Measurements from ENCODE around the gene NME4. TPM values are rescaled to one million over a fixed set of nuclear protein-coding genes. Genes with fewer than 3 reads are reported as not detected.
"Not testable (repeated sequence)": the region's sequence is repeated elsewhere in the genome, so short reads cannot be mapped to it uniquely, and the experiment has no call there.

NME4 gene
- total and polyA plus RNA-seq, 8 donors: 11.0 to 68.6 (median 22.6) TPM

DNA sequence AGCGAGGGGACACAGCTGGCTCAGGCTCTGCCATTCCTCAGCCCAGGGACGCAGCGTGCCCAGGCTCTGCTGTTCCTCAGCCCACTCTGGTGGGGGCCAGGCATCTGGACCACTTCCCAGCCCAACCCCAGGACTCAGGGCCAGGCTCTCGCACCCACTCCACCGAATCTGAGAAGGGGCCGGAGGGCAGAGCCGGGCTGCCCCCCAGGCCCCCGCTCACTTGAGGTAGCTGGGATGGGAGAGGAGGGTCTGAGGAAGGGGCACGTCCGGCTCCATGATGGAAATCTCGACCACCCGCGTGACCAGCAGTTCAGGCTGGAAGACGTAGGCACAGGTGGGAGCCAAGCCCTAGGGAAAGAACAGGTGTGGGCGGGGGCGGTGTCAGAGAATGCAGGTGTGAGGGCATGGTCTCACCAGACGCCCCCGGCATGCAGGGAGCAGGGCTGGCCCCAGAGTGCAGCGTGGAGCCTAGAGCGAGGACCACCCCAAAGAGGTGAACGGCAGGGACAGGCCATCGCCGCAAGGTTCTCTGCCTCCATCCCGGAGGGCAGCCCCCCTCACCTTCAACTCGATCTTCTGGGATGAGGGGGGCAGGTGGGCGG is 20.1 kb upstream of the NME4 start:
- no peaks in the 10 kb centered on the region for H3K27me3 ChIP-seq
- no peaks in the 10 kb centered on the region for H3K9me3 ChIP-seq
- FAIRE-seq (no peak), DNase-seq (peak in 3 of 6 donors; percentile 22 to 46 (median 32)), ATAC-seq (no peak)
- H3K4me1 ChIP-seq: peaks cover 9 to 16% (median 9%) of the 10 kb centered on the region in 3 donors
- TF ChIP-seq, protein P1, sequence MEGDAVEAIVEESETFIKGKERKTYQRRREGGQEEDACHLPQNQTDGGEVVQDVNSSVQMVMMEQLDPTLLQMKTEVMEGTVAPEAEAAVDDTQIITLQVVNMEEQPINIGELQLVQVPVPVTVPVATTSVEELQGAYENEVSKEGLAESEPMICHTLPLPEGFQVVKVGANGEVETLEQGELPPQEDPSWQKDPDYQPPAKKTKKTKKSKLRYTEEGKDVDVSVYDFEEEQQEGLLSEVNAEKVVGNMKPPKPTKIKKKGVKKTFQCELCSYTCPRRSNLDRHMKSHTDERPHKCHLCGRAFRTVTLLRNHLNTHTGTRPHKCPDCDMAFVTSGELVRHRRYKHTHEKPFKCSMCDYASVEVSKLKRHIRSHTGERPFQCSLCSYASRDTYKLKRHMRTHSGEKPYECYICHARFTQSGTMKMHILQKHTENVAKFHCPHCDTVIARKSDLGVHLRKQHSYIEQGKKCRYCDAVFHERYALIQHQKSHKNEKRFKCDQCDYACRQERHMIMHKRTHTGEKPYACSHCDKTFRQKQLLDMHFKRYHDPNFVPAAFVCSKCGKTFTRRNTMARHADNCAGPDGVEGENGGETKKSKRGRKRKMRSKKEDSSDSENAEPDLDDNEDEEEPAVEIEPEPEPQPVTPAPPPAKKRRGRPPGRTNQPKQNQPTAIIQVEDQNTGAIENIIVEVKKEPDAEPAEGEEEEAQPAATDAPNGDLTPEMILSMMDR (IDR thresholded peaks at IDR 0.05): no peak
- no peak overlapping the region for H3K27ac ChIP-seq
- WGBS, 2 donors: 87 to 88% methylated on average over 26 of the region's 26 CpGs
- no peak overlapping the region for H3K4me3 ChIP-seq
- H3K36me3 ChIP-seq: peaks cover 0 to 34% (median 3%) of the 10 kb centered on the region in 3 donors
- intact Hi-C loops (cut with DNase I): no loop called here

DNA sequence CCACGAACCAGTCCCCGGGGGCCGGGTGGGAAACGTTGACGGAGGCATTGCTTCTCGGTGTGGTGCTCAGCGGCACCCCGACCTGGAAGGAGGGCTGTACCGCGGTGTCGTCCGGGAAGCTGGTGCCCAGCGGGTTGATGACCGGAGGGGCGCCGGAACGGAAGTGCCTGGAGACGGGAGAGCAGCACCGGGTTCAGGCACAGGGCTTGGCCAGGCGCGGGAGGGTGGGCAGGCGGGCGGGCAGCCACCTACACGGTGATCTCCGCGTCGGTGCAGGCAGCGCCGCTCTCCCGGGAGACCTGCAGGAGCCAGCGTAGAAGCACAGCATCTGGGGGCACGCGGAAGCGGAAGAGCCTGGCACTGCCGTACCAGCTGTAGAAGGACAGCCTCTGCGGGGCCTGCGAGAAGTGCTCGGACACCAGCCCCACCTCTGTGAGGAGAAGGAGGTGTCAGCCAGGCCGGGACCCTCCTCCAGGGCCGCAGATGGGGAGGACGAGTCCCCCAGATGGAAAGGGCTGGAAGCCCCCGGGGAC is 19.5 kb upstream of the NME4 start:
- intact Hi-C loops (cut with DNase I): no loop called here
- DNase-seq (peak in 4 of 6 donors; percentile 21 to 84 (median 61)), ATAC-seq (no peak), FAIRE-seq (no peak)
- H3K4me1 ChIP-seq: peaks cover 9 to 16% (median 9%) of the 10 kb centered on the region in 3 donors
- no peak overlapping the region for H3K4me3 ChIP-seq
- H3K36me3 ChIP-seq: peaks cover 0 to 34% (median 3%) of the 10 kb centered on the region in 3 donors
- H3K27me3 ChIP-seq: no peaks in the 10 kb centered on the region
- H3K9me3 ChIP-seq: no peaks in the 10 kb centered on the region
- TF ChIP-seq, protein P1 (IDR thresholded peaks at IDR 0.05): no peak
- WGBS, 2 donors: 89% methylated on average over 37 to 42 of the region's 42 CpGs
- no peak overlapping the region for H3K27ac ChIP-seq

DNA sequence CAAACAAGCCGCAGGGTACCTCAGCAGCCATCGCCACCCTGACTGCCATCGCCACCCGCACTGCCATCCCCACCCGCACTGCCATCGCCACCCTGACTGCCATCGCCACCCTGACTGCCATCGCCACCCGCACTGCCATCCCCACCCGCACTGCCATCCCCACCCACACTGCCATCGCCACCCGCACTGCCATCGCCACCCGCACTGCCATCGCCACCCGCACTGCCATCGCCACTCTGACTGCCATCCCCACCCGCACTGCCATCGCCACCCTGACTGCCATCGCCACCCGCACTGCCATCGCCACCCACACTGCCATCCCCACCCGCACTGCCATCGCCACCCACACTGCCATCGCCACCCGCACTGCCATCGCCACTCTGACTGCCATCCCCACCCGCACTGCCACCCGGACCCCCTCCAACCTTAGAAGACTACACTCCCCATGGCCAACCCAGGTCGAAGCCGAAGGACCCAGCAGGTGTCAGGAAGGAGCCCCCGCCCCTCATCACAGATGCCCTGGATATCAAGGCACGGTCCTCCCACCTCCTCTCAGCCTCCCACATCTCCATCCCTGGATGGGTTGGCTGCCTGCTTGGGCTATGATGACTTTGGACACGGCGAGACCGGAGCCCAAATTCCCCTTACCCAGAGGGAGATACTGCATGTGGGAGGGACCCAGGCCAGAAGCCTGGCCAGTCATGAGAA is 18.7 kb upstream of the NME4 start:
- peaks cover 0 to 34% (median 3%) of the 10 kb centered on the region in 3 donors for H3K36me3 ChIP-seq
- H3K9me3 ChIP-seq; FAIRE-seq; ATAC-seq; intact Hi-C loops (cut with DNase I); H3K27me3 ChIP-seq; H3K4me3 ChIP-seq: not testable (repeated sequence)
- peaks cover 9 to 16% (median 12%) of the 10 kb centered on the region in 3 donors for H3K4me1 ChIP-seq
- DNase-seq: peak in 1 of 6 donors; percentile 49
- 83 to 84% methylated on average over 36 of the region's 36 CpGs for WGBS, 2 donors
- H3K27ac ChIP-seq: peak overlapping the region in 3 of 4 donors; percentile 29 to 93 (median 83)

DNA sequence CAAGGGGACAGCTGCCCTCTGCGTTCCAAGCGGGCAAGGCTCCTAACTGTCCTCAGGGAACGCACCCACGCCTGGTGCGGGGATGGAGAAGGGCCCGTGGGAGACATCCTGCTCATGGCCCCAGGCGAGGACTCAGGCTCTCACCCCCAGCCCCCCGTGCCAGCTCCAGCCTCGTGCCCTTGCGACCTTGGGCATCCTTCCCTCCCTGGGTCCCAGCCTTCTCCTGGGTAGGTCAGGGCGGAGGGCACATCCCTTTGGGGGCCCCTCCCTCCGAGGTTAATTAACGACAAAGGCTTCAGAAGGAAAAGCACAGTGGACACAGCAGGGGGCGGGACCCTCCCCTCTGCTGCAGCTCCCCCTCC is 18.2 kb upstream of the NME4 start:
- Histone ChIP-seq H3K36me3 (peaks cover 0 to 32% (median 3%) of the 10 kb centered on the region in 3 donors), H3K27ac (peak overlapping the region in 3 of 4 donors; percentile 29 to 93 (median 83)), H3K4me1 (peaks cover 9 to 18% (median 17%) of the 10 kb centered on the region in 3 donors), H3K9me3 (no peaks in the 10 kb centered on the region), H3K4me3 (no peak overlapping the region), H3K27me3 (no peaks in the 10 kb centered on the region)
- TF ChIP-seq, protein P1 (IDR thresholded peaks at IDR 0.05): no peak
- intact Hi-C loops (cut with DNase I): no loop called here
- FAIRE-seq (no peak), DNase-seq (peak in 2 of 6 donors; percentile 60 to 87), ATAC-seq (peak in 2 of 4 donors; percentile 0 to 1)
- WGBS, 2 donors: 16 to 21% methylated on average over 13 to 14 of the region's 14 CpGs

DNA sequence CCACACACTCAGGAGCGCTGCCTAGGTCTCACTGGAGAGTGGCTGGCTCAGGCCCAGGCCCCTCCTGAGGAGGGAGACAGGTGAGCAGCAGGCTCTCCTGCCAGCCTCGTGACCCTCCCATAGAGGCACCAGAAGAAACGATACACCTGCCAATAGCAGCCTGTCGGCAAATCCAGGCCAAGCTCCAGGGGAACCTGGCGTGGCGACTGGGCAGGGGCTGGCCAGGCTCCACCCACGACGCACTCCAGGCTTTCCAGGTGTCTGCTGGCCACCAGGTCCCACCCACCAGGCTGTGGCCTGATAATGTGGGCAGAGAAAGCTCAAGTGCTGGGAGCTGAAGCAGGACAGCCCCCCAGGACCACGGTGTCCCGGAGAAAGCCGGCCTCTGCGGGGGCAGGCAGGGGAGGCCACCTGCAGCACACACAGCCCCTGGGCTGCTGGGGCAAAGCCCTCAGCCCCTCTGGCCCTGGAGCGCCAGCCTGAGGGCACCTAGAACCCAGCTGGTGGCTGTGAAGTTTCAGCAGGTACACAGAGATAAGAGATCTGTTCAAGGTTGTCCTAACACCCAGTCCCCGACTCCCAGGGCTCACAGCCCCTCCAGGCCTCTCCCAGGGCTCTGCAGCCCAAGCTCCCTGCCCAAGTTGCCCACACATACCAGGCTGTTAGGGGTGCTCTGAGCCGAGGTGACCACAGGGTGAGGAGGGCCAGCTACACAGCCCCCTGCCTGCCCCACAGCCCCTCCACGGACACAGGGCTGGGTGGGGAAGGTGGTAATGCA is 17.6 kb upstream of the NME4 start:
- peaks cover 9 to 21% (median 17%) of the 10 kb centered on the region in 3 donors for H3K4me1 ChIP-seq
- intact Hi-C loops (cut with DNase I): no loop called here
- peaks cover 0 to 27% (median 3%) of the 10 kb centered on the region in 3 donors for H3K36me3 ChIP-seq
- DNase-seq (peak; percentile 88 to 98 (median 96)), FAIRE-seq (no peak), ATAC-seq (peak; percentile 72 to 82 (median 78))
- H3K9me3 ChIP-seq: no peaks in the 10 kb centered on the region
- no peaks in the 10 kb centered on the region for H3K27me3 ChIP-seq
- TF ChIP-seq, protein P1 (IDR thresholded peaks at IDR 0.05): no peak
- WGBS, 2 donors: 9 to 14% methylated on average over 14 to 16 of the region's 16 CpGs
- H3K27ac ChIP-seq: peak overlapping the region; percentile 83 to 93 (median 83)
- peak overlapping the region in 3 of 4 donors; percentile 5 to 95 (median 73) for H3K4me3 ChIP-seq
